OCI-LY7 (cell line): ENCODE results near the gene KLHL26. TPM values are rescaled to one million over a fixed set of nuclear protein-coding genes. Genes with fewer than 3 reads are reported as not detected.

ENCODE experiments used
- BruUV-seq: library from RNA; stranded (reverse); fragments of 400-500 nt; replicated peaks from 2 replicates; lab custom pipeline; 2021; lab: Mats Ljungman, UMichigan
- CTCF ChIA-PET: fragments of 300-600 bp; sonication (Branson Sonifier 250); formaldehyde crosslinking; loops from one replicate; lab custom pipeline; 2022; ENCODE audit warnings: antibody characterized with exemption; ENCODE audit not compliant: unreplicated experiment; lab: Charles Lee
- POLR2A ChIA-PET: fragments of 300-600 bp; sonication (Branson Sonifier 250); formaldehyde crosslinking; loops from one replicate; lab custom pipeline; 2022; ENCODE audit warnings: antibody characterized with exemption; lab: Charles Lee
- DNase-seq: peaks from one replicate; pipeline ENCODE4 v3.0.0-alpha.2; 2015; ENCODE audit warnings: low spot score
- H2AFZ ChIP-seq: fragments of 200-600 bp; sonication (generic), shearing (Covaris generic); 2 replicates; pipeline ENCODE4 v1.6.1; 2014; ENCODE audit warnings: mild to moderate bottlenecking, antibody characterized with exemption, low read length, moderate library complexity
- H3K27ac ChIP-seq: fragments of 200-600 bp; sonication (generic); 2 replicates; pipeline ENCODE4 v1.5.1; 2014; ENCODE audit warnings: mixed run types, low read depth, mild to moderate bottlenecking, moderate library complexity, low read length, inconsistent platforms; ENCODE audit not compliant: poor library complexity, severe bottlenecking
- H3K36me3 ChIP-seq: fragments of 200-600 bp; sonication (generic); 2 replicates; pipeline ENCODE4 v1.6.1; 2014; ENCODE audit warnings: mild to moderate bottlenecking, antibody characterized with exemption, low read length, moderate library complexity, mixed read lengths; ENCODE audit not compliant: insufficient read depth
- H3K4me1 ChIP-seq: fragments of 200-600 bp; sonication (generic); 2 replicates; pipeline ENCODE4 v1.5.1; 2014; ENCODE audit warnings: mild to moderate bottlenecking, low read length; ENCODE audit not compliant: insufficient read depth, poor library complexity, severe bottlenecking
- H3K4me2 ChIP-seq: fragments of 200-600 bp; sonication (generic); 2 replicates; pipeline ENCODE4 v1.6.1; 2014; ENCODE audit warnings: mild to moderate bottlenecking, low read length
- H3K4me3 ChIP-seq: fragments of 200-600 bp; sonication (generic); 2 replicates; pipeline ENCODE4 v1.5.1; 2014; ENCODE audit warnings: mild to moderate bottlenecking, low read depth, low read length; ENCODE audit not compliant: poor library complexity, severe bottlenecking
- H3K79me2 ChIP-seq: fragments of 200-600 bp; sonication (generic); 2 replicates; pipeline ENCODE4 v1.6.1; 2016; ENCODE audit warnings: low read depth, mild to moderate bottlenecking, low read length, moderate library complexity, mixed read lengths; ENCODE audit not compliant: insufficient read depth
- H3K9me2 ChIP-seq: fragments of 200-600 bp; sonication (generic); 2 replicates; pipeline ENCODE4 v1.6.1; 2016; ENCODE audit warnings: mild to moderate bottlenecking, low read length, mixed read lengths; ENCODE audit not compliant: insufficient read depth
- H3K9me3 ChIP-seq: fragments of 200-600 bp; sonication (generic); 2 replicates; pipeline ENCODE4 v1.6.1; 2014; ENCODE audit warnings: mild to moderate bottlenecking, mixed run types, low read length, mixed read lengths
- H4K20me1 ChIP-seq: fragments of 200-600 bp; sonication (generic); 2 replicates; pipeline ENCODE4 v1.6.1; 2014; ENCODE audit warnings: mild to moderate bottlenecking, antibody characterized with exemption, low read length, moderate library complexity, mixed read lengths; ENCODE audit not compliant: insufficient read depth
- EZH2phosphoT487 ChIP-seq: fragments of 200-600 bp; sonication (generic); IDR thresholded peaks from 2 replicates; pipeline ENCODE4 v1.6.1; 2018; ENCODE audit warnings: low read depth, borderline replicate concordance, mild to moderate bottlenecking, mixed run types, antibody characterized with exemption, low read length, moderate library complexity, mixed read lengths
- intact Hi-C: fragments of 100-400 bp; cut with micrococcal nuclease; formaldehyde crosslinking; loops from one replicate; pipeline ENCODE4 v1.10.0; 2022; ENCODE audit not compliant: unreplicated experiment
- total RNA-seq, 2 experiments: library from RNA; depleted of rRNA in 1 of 2; stranded (reverse); fragments of >200 nt in 1 of 2; shearing (Covaris generic) in 1 of 2; gene quantifications; 2 replicates each; pipeline ENCODE4 v1.2.3, GENCODE V29; 2014 to 2022
- TF ChIP-seq, protein P1 (sequence below): fragments of 200-600 bp; sonication (generic); conservative IDR thresholded peaks from 2 replicates; pipeline ENCODE4 v1.5.1; 2014; ENCODE audit warnings: mild to moderate bottlenecking, antibody characterized with exemption, low read length, moderate library complexity, mixed read lengths

KLHL26 gene
- total RNA-seq, 2 experiments from 2014 or later = 1.0 to 8.9 TPM

DNA sequence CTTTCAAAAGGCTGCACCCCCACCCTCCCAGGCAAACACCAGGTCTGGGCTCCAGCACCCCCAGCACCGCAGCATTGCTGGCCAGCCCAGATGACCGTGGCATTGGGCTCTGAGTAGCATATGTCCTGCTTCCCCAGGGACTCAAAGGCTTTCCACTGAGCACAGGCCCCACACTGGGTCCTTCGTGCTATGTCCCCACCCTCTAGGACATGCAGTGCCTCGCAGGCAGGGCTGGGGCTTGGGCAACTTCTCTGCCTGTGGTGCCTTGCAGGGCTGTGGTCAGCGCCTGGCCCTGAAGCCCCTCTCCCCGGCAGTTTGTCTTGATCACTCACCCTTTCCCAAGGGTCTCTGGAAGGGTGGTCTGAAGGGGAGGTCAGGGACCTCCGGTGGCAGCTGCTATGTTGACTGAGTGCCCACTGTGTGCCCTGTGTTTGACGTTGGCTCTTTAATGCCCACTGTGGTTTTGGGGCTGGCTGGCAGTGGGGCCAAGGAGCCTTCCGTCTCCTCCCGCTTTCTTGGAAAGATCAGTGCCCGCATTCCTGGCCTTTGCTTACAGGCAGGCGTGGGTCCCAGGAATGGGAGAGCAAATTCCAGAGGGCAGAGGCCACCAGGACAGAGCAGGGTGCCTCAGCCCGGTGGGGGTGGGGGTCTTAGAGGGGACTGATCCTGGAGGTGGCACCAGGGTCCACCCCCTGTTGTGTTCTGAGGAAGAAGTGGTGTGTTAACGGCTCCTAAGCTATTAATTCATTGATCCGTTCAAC is 26.3 kb downstream of the KLHL26 start:
- Histone ChIP-seq H3K79me2 (no peaks in the 10 kb centered on the region), H3K36me3 (no peaks in the 10 kb centered on the region), H4K20me1 (no peaks in the 10 kb centered on the region), H2AFZ (no peak overlapping the region), H3K4me2 (no peak overlapping the region), H3K27ac (no peak overlapping the region), H3K4me3 (no peak overlapping the region), H3K9me2 (no peaks in the 10 kb centered on the region), H3K9me3 (no peaks in the 10 kb centered on the region), H3K4me1 (peaks cover 8% of the 10 kb centered on the region)
- BruUV-seq = no TSS peak
- DNase-seq = no peak
- TF ChIP-seq EZH2phosphoT487 = no peak
- TF ChIP-seq, protein P1, sequence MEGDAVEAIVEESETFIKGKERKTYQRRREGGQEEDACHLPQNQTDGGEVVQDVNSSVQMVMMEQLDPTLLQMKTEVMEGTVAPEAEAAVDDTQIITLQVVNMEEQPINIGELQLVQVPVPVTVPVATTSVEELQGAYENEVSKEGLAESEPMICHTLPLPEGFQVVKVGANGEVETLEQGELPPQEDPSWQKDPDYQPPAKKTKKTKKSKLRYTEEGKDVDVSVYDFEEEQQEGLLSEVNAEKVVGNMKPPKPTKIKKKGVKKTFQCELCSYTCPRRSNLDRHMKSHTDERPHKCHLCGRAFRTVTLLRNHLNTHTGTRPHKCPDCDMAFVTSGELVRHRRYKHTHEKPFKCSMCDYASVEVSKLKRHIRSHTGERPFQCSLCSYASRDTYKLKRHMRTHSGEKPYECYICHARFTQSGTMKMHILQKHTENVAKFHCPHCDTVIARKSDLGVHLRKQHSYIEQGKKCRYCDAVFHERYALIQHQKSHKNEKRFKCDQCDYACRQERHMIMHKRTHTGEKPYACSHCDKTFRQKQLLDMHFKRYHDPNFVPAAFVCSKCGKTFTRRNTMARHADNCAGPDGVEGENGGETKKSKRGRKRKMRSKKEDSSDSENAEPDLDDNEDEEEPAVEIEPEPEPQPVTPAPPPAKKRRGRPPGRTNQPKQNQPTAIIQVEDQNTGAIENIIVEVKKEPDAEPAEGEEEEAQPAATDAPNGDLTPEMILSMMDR = no peak
- intact Hi-C loops = no loop called here
- ChIA-PET CTCF (interaction anchor here (0.6 kb wide), 1 partner anchor 69 kb away, joined by 10 read pairs; no protein-coding TSS in a partner anchor), POLR2A (no interaction called here)

DNA sequence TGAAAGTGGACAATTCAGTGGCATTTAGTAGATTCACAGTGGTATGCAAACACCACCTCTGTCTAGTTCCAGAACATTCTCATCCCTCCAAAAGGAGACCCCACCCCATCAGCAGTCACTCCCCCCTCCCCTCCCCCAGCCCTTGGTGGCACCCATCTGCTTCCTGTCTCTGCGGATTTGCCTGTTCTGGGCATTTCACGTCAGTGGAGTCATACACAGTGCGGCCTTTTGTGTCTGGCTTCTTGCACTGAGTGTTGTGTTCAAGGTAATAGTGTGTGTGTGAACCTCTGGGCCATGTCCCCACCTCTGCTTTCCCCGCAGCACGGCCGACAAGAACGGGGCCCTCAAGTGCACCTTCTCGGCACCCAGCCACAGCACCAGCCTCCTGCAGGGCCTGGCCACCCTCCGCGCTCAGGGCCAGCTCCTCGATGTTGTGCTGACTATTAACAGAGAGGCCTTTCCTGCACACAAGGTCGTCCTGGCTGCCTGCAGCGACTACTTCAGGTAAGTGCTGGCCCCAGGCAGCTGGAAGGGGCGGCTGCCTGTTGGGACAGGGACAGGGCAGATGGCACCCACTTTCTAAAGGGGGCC is 27.2 kb downstream of the KLHL26 start:
- BruUV-seq = no TSS peak
- ChIA-PET POLR2A (no interaction called here), CTCF (no interaction called here)
- Histone ChIP-seq H3K4me2 (no peak overlapping the region), H4K20me1 (no peaks in the 10 kb centered on the region), H3K9me2 (no peaks in the 10 kb centered on the region), H3K4me3 (no peak overlapping the region), H3K4me1 (peaks cover 8% of the 10 kb centered on the region), H3K79me2 (no peaks in the 10 kb centered on the region), H3K9me3 (no peaks in the 10 kb centered on the region), H3K27ac (no peak overlapping the region), H2AFZ (no peak overlapping the region), H3K36me3 (no peaks in the 10 kb centered on the region)
- DNase-seq = no peak
- TF ChIP-seq EZH2phosphoT487 = no peak
- TF ChIP-seq, protein P1 = no peak
- intact Hi-C loops = no loop called here

- Histone ChIP-seq H3K27ac (no peak overlapping the region), H3K79me2 (no peaks in the 10 kb centered on the region), H3K4me2 (no peak overlapping the region), H3K9me2 (no peaks in the 10 kb centered on the region), H4K20me1 (no peaks in the 10 kb centered on the region), H3K9me3 (no peaks in the 10 kb centered on the region), H2AFZ (no peak overlapping the region), H3K4me3 (no peak overlapping the region), H3K36me3 (no peaks in the 10 kb centered on the region), H3K4me1 (peaks cover 8% of the 10 kb centered on the region)
- TF ChIP-seq, protein P1 = no peak
- TF ChIP-seq EZH2phosphoT487 = no peak
- intact Hi-C loops = no loop called here
- peak; percentile 38 for DNase-seq
- no TSS peak for BruUV-seq
- ChIA-PET CTCF (no interaction called here), POLR2A (no interaction called here)
Observed at GRCh38 chr19:18665771-18666202, 29.0 kb downstream of the KLHL26 start.
